Stimulated activated CD4-positive, alpha-beta T cell treated with anti-CD3 and anti-CD28 coated beads, Interleukin-2, amount 100 ng/mL, for 4 hours (primary cell): ENCODE results near the gene ACD.

Experiments used
- DNase-seq: peaks from one replicate; pipeline ENCODE4 v3.0.0-alpha.2; 2020; ENCODE audit warnings: low read depth

ACD gene

GRCh38 chr16:67675999-67676398 lies 15.9 kb upstream of the ACD start:
- no peak for DNase-seq

DNA sequence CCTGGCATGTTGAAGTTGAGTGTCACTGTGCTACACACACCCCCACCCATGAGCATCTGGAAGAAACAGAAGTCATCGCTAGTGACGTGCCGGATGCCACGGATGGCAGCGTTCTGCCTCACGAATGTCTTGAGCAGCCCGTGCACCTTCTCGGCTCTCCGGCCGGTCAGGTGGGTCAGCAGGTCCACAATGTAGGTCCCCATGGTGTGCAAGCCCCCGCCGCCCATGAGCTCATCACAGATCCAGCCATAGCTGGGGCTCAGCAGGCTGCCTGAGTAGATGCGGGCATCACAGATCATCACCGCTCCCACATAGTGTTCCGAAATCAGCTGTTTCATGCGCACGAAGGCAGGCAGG lies 15.5 kb upstream of the ACD start:
- DNase-seq, result no peak

GRCh38 chr16:67674851-67675578 lies 15.0 kb upstream of the ACD start:
- no peak for DNase-seq

DNA sequence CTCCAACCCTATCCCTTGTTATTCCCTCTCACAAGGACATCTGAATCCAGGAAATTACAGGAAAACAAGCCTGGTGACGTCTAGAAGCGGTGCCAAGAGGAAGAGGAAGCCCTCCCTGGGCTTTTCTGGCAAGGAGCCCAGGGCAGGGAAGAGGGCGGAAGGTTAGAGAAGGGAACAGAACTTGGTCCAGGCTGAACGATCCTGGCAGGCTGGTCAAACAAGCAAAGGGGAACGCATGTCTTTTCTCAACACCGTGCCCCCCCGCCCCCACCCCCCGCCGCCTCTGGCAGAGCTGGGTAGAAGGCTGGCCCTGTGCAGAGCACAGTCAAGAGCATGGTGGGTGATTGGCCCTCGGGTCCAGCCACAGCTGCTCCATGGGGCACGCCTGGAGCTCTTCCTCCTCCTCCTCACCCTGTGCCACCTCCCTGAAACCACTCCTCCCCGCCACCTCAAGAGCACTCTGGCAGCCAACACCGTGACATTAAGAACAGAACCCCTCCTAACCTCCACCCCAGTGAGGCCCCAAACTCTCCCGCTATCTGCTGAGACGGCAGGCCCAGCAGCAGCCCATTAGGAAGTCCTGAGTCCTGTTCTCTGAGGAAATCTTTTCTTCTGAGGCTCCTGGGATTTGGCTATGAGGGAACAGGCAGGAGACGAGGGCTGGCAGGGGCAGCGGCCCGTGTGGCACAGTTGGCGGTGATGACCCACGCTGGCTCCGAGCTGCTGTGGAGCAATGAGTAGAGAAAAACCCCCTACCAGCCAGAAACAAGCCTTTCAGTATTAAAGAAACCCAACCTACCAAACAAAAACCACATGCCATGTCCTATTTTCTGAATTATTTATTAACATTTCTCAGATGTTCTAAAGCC lies 13.9 kb upstream of the ACD start:
- no peak for DNase-seq

- no peak for DNase-seq
Observed at GRCh38 chr16:67672739-67673662, 12.9 kb upstream of the ACD start.

DNA sequence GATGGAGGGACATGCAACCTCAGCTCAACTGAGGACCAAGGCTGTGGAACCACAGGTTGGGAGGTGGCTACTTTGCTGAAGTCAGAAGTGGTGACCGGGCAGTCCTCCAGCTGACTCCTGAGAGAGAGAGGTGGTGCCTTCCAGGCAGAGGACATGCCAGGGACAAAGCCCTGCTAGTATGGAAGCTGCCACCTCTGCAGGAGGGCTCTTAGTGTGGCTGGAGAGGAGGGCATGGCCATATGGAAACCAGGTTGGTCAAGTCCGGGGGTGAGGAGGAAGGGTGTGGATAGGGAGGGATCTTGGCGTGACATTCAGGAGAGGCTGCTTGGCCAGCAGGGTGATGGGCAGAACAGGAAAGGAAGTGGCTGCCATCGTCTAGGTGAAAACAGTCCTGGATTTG lies 12.2 kb upstream of the ACD start:
- DNase-seq, result no peak

- no peak for DNase-seq
Observed at GRCh38 chr16:67669499-67670101, 9.5 kb upstream of the ACD start.

DNA sequence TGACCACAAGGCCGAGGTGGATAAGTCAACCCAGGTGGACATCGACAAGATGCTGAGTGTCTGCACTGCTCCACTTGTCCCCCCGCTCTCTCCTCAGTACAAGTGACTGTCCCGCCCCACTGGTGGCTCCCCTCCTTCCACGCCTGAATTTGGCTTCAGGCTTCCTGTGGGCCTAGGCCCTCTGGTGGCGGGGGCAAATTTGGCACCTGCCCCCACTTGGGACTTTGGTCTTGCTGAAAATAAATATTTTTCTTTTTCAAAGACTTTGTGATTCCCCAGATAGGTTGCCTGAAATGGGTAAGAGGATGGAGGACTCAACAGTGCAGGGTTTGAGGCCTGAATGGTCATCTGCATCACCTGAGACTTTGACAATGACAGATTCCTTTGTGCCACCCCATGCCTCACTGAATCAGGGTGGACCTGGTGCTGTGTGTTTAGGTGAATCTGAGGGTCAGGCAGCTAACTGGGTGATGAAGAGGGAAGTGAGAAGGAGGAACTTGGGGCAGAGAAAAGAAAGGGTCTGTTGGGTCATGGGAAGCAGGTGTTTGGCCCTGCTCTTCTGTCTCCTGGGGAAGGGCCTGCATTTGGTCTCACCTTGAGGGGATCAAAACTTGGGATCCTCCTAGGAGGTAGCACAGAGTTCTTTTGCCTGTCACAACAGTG lies 8.6 kb upstream of the ACD start:
- DNase-seq, result no peak

DNA sequence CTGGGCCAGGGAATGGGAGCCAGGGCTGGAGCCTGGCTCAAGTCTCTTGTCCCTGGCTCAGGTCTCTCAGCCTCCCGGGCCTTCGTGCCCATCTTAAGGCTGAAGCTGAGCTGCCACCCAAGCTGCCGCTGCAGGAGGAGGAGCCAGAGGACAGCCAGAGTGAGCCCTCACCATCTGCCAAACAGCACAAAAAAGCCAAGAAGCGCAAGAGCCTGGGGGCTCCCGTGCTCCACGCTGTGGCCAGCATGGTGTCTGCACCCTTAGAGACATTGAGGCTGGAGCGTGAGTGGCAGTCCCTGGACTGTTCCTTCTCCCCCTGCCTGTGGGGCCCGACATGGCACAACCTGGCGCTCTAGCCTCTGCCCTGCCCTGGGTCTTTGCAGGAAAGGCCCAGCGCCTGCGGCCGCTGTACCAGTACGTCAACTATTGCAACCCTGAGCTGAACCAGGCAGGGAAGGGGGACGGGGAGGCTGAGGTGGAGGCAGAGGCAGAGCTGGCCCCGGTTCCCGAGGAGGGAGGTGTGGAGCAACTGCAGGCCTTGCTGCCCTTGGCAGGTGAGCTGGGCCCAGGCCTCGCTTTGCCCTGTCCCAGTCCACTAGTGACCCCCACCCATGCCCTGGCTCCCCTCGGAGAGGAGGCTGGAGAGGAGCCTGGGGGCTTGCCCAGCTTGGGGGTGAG lies 7.9 kb upstream of the ACD start:
- peak; percentile 74 for DNase-seq

DNA sequence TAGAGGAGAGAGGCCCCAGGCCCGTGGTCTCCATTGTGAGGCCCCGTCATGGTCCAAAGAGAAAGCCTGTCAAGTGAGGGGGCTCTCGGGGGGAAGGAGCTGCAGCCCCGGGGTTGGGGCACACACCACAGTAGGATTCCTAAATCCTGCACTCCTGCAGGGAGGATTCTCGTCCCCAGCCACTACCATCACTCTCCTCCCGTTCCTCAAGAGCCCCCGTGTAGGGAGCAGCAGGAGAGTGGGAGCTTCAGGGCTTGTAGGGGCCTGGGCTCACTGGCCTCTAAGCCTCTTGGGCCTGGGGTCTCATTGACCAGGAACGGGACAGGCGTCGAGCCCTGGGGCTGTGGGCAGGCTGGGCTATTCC lies 7.4 kb upstream of the ACD start:
- no peak for DNase-seq

DNA sequence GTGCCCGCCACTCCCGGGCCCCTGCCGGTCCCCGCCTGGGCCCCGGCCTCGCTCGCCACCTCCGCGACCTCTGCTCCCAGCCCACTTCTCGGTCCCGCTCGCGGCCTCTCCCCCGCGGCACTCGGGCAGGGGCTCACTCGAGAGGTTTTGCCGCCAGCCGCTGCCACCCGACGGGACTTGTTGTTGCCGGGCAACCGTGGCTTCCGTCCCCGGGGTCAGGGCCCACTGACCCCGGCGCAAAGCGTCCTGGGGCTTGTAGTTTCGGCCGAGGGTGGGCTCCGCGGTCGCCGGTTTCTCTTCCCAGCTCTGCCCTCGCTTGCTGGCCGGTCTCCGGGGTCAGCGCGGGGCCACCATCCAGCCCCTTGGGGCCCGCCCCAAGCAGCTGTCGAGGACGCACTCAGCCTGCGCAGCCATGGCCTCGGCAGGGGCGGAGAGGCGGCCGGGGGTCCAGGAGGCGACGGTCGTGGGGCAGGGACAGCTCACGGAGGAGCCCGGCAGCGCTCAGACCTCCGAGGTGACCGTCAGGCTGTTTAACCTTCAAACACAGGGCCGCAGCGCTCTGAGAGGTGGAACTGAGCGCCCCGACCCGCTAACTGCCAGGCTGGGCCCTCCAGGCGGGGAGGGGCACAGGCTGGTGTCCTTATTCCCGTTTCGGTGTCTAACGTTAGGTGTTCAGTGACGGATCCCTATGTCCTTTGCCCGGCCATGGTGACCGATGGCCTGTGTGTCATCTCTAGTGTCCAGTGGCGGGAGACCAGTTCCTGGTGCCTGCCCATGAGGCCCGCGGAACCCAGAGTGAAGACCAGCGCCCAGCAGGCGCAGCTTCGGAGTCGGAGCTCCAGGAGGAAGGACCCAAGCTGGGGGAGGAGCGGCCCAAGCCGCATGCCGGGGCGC lies 6.7 kb upstream of the ACD start, which contains the start of the genes C16orf86 and ENKD1:
Gene C16orf86 (plus strand): TSS at position 256 of the 894 bp plus-strand sequence. CDS start 157 bp downstream, at position 413.
Gene ENKD1 (minus strand): TSS at position 192 of the 894 bp plus-strand sequence. CDS start 308 bp downstream, outside the sequence.
- peak; percentile 72 for DNase-seq

- no peak for DNase-seq
Observed at GRCh38 chr16:67666032-67666551, 6.0 kb upstream of the ACD start.

- DNase-seq, result no peak
Observed at GRCh38 chr16:67665598-67665997, 5.5 kb upstream of the ACD start.

- no peak for DNase-seq
Observed at GRCh38 chr16:67664871-67665270, 4.8 kb upstream of the ACD start.

DNA sequence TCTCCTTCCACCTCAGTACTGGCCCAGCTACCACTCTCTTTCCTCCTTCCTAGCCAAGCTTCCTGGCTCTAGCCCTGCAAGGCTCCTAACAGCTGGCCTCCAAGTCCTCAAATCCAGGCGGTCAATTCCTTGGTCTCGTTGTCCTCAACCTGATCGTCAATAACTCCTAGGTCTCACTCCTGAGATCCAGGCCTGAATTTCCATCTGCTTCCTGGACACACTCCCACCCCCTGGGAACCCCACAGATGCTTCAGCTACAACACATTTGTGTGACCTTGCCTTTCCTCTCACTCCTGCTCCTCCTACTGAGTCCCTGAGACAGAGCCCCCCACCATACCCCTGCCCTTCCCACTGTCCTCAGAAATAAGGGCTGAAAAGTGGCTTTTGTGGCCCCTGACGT lies 4.2 kb upstream of the ACD start:
- DNase-seq, result no peak

GRCh38 chr16:67663877-67664222 lies 3.8 kb upstream of the ACD start:
- DNase-seq, result no peak

GRCh38 chr16:67663151-67663876 lies 3.3 kb upstream of the ACD start:
- no peak for DNase-seq

- no peak for DNase-seq
Observed at GRCh38 chr16:67662653-67663010, 2.6 kb upstream of the ACD start.
